Choroid plexus epithelial cell (primary cell): Measurements from ENCODE around the gene TMEM91.
"Not testable (repeated sequence)": the region's sequence is repeated elsewhere in the genome, so short reads cannot be mapped to it uniquely, and the experiment has no call there.

Source experiments
- DNase-seq: peaks from one replicate; pipeline ENCODE4 v3.0.0-alpha.2; 2010; ENCODE audit warnings: low read depth
- H3K4me3 ChIP-seq: 2 replicates; pipeline ENCODE4 v1.5.1; 2011; ENCODE audit warnings: low read depth, mild to moderate bottlenecking, control low read depth, low read length, moderate library complexity
- TF ChIP-seq, protein P1 (sequence below): conservative IDR thresholded peaks from 2 replicates; pipeline ENCODE4 v1.5.1; 2011; ENCODE audit warnings: low read depth, mild to moderate bottlenecking, control low read depth, inconsistent platforms, low read length, moderate library complexity

The TMEM91 gene

DNA sequence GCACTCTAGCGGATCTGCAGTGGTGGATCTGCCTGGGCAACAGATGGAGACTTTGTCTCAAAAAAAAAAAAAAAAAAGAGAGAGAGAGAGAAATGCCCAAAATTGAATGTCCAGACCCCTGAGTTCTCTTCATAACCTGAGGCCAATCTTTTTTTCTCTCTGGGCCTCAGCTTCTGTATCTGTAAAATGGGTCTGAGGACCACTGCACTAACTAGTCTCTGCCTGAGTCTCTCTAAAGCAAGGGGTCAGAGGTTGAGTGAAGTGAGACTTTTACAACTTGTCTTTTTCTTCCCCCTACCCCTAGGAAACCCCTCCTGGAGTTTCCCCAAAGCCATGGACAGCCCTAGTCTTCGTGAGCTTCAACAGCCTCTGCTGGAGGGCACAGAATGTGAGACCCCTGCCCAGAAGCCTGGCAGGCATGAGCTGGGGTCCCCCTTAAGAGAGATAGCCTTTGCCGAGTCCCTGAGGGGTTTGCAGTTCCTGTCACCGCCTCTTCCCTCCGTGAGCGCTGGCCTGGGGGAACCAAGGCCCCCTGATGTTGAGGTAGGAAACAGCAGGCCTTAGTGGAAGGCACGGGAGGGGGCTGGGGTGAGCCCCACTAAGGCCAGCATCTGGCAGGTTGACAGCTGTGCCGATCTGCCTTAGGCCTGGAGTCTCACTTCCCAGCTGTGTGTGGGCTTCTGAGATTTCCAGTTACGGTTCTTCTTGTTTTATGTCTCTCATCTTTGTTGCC is 1.8 kb downstream of the TMEM91 start:
- H3K4me3 ChIP-seq: no peak overlapping the region
- DNase-seq: no peak
- TF ChIP-seq, protein P1, sequence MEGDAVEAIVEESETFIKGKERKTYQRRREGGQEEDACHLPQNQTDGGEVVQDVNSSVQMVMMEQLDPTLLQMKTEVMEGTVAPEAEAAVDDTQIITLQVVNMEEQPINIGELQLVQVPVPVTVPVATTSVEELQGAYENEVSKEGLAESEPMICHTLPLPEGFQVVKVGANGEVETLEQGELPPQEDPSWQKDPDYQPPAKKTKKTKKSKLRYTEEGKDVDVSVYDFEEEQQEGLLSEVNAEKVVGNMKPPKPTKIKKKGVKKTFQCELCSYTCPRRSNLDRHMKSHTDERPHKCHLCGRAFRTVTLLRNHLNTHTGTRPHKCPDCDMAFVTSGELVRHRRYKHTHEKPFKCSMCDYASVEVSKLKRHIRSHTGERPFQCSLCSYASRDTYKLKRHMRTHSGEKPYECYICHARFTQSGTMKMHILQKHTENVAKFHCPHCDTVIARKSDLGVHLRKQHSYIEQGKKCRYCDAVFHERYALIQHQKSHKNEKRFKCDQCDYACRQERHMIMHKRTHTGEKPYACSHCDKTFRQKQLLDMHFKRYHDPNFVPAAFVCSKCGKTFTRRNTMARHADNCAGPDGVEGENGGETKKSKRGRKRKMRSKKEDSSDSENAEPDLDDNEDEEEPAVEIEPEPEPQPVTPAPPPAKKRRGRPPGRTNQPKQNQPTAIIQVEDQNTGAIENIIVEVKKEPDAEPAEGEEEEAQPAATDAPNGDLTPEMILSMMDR: peak; percentile 28

DNA sequence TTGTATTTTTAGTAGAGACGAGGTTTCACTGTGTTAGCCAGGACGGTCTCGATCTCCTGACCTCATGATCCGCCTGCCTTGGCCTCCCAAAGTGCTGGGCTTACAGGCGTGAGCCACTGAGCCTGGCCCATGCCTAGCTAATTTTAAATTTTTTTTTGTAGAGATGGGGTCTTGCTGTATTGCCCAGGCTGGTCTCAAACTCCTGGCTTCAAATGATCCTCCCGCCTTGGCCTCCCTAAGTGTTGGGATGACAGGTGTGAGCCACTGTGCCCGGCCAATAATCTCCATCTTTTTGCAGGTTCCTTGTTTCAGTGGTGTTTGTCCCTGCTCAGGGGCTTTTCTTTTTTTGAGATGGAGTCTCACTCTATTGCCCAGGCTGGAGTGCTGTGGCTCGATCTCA is 5.2 kb downstream of the TMEM91 start:
- not testable (repeated sequence) for DNase-seq, H3K4me3 ChIP-seq

DNA sequence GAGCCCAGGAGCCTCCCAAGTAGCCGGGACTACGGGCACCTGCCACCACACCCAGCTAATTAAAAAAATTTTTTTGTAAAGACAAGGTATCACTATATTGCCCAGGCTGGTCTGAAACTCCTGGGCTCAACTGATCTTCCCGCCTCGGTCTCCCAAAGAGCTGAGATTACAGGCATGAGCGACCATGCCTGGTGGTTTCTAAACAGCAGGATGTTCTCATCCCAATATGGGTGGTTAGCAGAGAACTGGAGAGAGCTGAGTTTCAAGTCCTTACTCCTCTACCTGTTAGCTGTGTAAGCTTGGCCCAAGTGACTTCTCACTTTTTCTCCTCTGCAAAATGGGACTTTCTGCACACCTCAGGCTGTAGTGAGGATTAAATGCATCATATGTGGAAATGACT is 8.0 kb downstream of the TMEM91 start:
- TF ChIP-seq, protein P1: no peak
- no peak for DNase-seq
- H3K4me3 ChIP-seq: no peak overlapping the region

DNA sequence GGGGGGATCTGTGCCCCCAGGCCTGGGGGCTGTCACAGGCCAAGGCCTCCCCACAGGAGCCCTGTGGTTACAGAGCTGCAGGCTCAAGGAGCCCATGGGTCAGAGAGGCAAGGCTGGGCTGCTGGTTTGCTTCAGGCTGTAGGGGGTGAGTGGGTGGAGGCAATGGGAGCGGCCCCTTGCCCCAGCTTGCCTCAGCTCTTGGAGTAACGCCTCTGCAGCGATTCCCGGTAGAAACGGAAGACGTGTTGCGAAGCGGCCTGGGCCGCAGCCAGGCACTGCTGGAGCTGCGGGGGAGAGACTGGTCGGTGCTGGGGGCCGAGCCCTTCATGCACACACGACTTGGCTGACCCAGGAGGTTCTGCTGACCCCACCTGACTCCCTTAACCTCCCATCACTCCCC is 10.1 kb downstream of the TMEM91 start:
- DNase-seq: peak; percentile 30
- TF ChIP-seq, protein P1: no peak
- H3K4me3 ChIP-seq: no peak overlapping the region

DNA sequence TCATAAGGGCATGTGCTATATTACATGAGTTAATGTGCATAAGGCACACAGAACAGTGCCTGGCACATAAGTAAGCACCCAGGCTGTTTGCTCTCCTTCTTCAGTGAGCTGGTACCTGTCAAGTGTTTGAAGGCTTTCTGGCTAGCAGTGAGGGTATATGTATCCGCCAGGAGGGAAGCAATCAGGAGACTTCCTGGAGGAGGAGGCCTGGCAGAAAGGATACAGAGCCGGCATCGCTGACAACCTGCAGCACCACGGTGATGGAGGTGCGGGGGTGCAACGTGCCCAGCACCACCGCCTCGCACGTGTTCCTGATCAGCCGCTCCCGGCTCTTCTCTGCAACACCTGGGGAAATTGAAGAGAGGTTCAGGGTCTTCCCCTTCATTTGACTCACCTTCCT is 15.3 kb downstream of the TMEM91 start:
- TF ChIP-seq, protein P1: no peak
- no peak for DNase-seq
- H3K4me3 ChIP-seq: no peak overlapping the region

DNA sequence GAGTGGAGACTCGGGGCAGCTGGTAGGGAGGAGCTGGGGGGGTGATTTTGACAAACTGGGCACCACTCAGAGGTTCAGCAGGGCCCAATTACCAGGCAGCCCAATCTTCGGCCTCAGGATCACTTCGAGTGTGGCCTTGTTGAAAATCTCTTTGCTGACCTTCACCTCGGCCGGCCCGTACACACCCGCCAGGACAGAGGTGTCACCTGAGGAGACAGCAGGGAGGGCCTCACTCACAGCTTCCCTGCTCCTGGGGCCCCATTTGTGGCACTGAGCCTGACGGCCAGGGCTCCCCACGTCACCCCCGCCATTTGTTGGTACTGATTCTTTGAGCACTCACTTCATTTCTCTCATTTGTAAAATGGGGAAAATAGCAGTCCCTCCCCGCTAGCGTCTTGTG is 16.4 kb downstream of the TMEM91 start:
- H3K4me3 ChIP-seq: no peak overlapping the region
- DNase-seq: no peak
- TF ChIP-seq, protein P1: no peak

DNA sequence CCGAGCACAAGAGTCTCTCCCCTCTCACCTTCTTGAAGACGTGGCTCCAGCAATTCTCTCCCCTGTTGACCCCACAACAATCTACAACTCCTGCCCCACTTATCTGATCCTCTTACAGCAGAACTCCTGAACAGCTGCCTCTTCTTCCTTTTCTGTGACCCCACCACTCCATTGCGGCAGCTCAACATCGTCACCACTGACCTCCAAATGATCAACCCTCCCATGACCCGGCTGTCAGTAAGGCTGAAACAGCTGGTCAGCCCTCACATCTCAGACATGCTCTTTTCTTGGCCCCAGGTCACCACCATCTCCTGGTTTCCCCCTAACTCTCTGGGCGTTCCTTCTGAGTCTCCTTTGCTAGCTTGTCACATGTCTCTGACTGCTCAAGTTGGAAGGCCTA is 19.0 kb downstream of the TMEM91 start:
- DNase-seq: no peak
- no peak overlapping the region for H3K4me3 ChIP-seq
- TF ChIP-seq, protein P1: no peak
